C4-2B (cell line): Measurements from ENCODE around the gene DPP6.
"Not testable (repeated sequence)": the region's sequence is repeated elsewhere in the genome, so short reads cannot be mapped to it uniquely, and the experiment has no call there.

Experiments used
- CTCF ChIP-seq: fragments of 450-650 bp; conservative IDR thresholded peaks from 2 replicates; pipeline ENCODE4 v1.5.1; 2017; ENCODE audit warnings: mild to moderate bottlenecking
- ZFX ChIP-seq: fragments of 450-650 bp; IDR thresholded peaks from 2 replicates; pipeline ENCODE4 v1.6.1; 2017

GRCh38 chr7:154055491-154056106 is 3.4 kb downstream of the DPP6 start:
- TF ChIP-seq CTCF, ZFX: not testable (repeated sequence)
